WTC11 (cell line): ENCODE measurements around the gene TLE4. TPM values are rescaled to one million over a fixed set of nuclear protein-coding genes. Genes with fewer than 3 reads are reported as not detected.

ENCODE experiments used
- ATAC-seq: fragments of 200-7000 bp; cut with Tn5 transposase; 2 replicates; pipeline ENCODE4 v1.10.0; 2021; ENCODE audit warnings: mild to moderate bottlenecking, moderate library complexity
- CTCF ChIA-PET: fragments of 300-600 bp; sonication (Branson Sonifier 250); formaldehyde crosslinking; loops from one replicate; lab custom pipeline; 2021; ENCODE audit warnings: antibody characterized with exemption; lab: Charles Lee
- POLR2A ChIA-PET: fragments of 350-600 bp; sonication (Branson Sonifier 250); formaldehyde crosslinking; loops from one replicate; lab custom pipeline; 2021; ENCODE audit warnings: antibody characterized with exemption; lab: Charles Lee
- DNase-seq: peaks from one replicate; pipeline ENCODE4 v3.0.0; 2021; ENCODE audit warnings: low spot score
- H3K27ac Mint-ChIP-seq: 2 replicates; pipeline ENCODE4 v1.8.0; 2021; ENCODE audit warnings: mixed read lengths
- H3K27me3 Mint-ChIP-seq: 2 replicates; pipeline ENCODE4 v1.8.0; 2021; ENCODE audit warnings: low read depth, mild to moderate bottlenecking, moderate library complexity, mixed read lengths
- H3K36me3 Mint-ChIP-seq: 2 replicates; pipeline ENCODE4 v1.8.0; 2021; ENCODE audit warnings: mixed read lengths
- H3K4me1 Mint-ChIP-seq: 2 replicates; pipeline ENCODE4 v1.8.0; 2022; ENCODE audit warnings: mixed read lengths
- H3K4me3 Mint-ChIP-seq: 2 replicates; pipeline ENCODE4 v1.8.0; 2021; ENCODE audit warnings: mild to moderate bottlenecking, moderate library complexity, mixed read lengths
- H3K9me3 Mint-ChIP-seq: 2 replicates; pipeline ENCODE4 v1.8.0; 2021; ENCODE audit warnings: mixed read lengths
- AR ChIP-seq: fragments of 250-450 bp; sonication (Bioruptor Pico); IDR thresholded peaks from 2 replicates; pipeline ENCODE4 v1.9.0; 2021; ENCODE audit warnings: mild to moderate bottlenecking
- ARID4B ChIP-seq: sonication (generic); formaldehyde crosslinking; IDR thresholded peaks from 2 replicates; pipeline ENCODE4 v1.8.0; 2023; ENCODE audit warnings: missing genetic modification reagents, mild to moderate bottlenecking, borderline replicate concordance
- ATF1 ChIP-seq: sonication (generic); formaldehyde crosslinking; IDR thresholded peaks from 2 replicates; pipeline ENCODE4 v1.8.1; 2023; ENCODE audit warnings: mild to moderate bottlenecking, moderate library complexity, missing genetic modification reagents
- CBFB ChIP-seq: sonication (generic); formaldehyde crosslinking; IDR thresholded peaks from 2 replicates; pipeline ENCODE4 v1.8.1; 2022; ENCODE audit warnings: mild to moderate bottlenecking, low read depth, missing genetic modification reagents
- CDX4 ChIP-seq: fragments of 250-450 bp; sonication (Bioruptor Pico); IDR thresholded peaks from 2 replicates; pipeline ENCODE4 v1.9.0; 2021; ENCODE audit warnings: moderate library complexity, mild to moderate bottlenecking, inconsistent platforms, borderline replicate concordance
- CREM ChIP-seq: sonication (generic); formaldehyde crosslinking; IDR thresholded peaks from 2 replicates; pipeline ENCODE4 v1.8.1; 2022; ENCODE audit warnings: mild to moderate bottlenecking, missing genetic modification reagents, moderate library complexity
- EMX1 ChIP-seq: fragments of 250-450 bp; sonication (Bioruptor Pico); IDR thresholded peaks from 2 replicates; pipeline ENCODE4 v1.8.0; 2021; ENCODE audit warnings: mild to moderate bottlenecking
- ERG ChIP-seq: fragments of 250-450 bp; sonication (Bioruptor Pico); IDR thresholded peaks from 2 replicates; pipeline ENCODE4 v1.8.0; 2021; ENCODE audit warnings: mild to moderate bottlenecking
- FOXK1 ChIP-seq: sonication (generic); formaldehyde crosslinking; IDR thresholded peaks from 2 replicates; pipeline ENCODE4 v1.8.0; 2022; ENCODE audit warnings: mild to moderate bottlenecking, moderate library complexity, missing genetic modification reagents
- HMGXB4 ChIP-seq: sonication (generic); formaldehyde crosslinking; IDR thresholded peaks from 2 replicates; pipeline ENCODE4 v1.8.1; 2023; ENCODE audit warnings: mild to moderate bottlenecking, moderate library complexity, missing genetic modification reagents
- IRF2 ChIP-seq: sonication (generic); formaldehyde crosslinking; IDR thresholded peaks from 2 replicates; pipeline ENCODE4 v1.8.0; 2022; ENCODE audit warnings: low read depth, missing genetic modification reagents, borderline replicate concordance
- JAZF1 ChIP-seq: fragments of 250-450 bp; sonication (Bioruptor Pico); IDR thresholded peaks from 2 replicates; pipeline ENCODE4 v1.9.0; 2021; ENCODE audit warnings: moderate library complexity, mild to moderate bottlenecking, inconsistent platforms
- NFE2L1 ChIP-seq: sonication (generic); formaldehyde crosslinking; IDR thresholded peaks from 2 replicates; pipeline ENCODE4 v1.8.1; 2023; ENCODE audit warnings: missing genetic modification reagents
- PRRX2 ChIP-seq: fragments of 250-450 bp; sonication (Bioruptor Pico); IDR thresholded peaks from 2 replicates; pipeline ENCODE4 v1.8.0; 2021; ENCODE audit warnings: mild to moderate bottlenecking
- USF2 ChIP-seq: sonication (generic); formaldehyde crosslinking; IDR thresholded peaks from 2 replicates; pipeline ENCODE4 v1.8.1; 2023; ENCODE audit warnings: mild to moderate bottlenecking, missing genetic modification reagents, moderate library complexity
- ZNF532 ChIP-seq: fragments of 250-450 bp; sonication (Bioruptor Pico); IDR thresholded peaks from 2 replicates; pipeline ENCODE4 v1.9.0; 2021; ENCODE audit warnings: mild to moderate bottlenecking, borderline replicate concordance
- ZNF671 ChIP-seq: fragments of 250-450 bp; sonication (Bioruptor Pico); IDR thresholded peaks from 2 replicates; pipeline ENCODE4 v1.8.0; 2021; ENCODE audit warnings: mild to moderate bottlenecking
- total RNA-seq: library from RNA; stranded (reverse); gene quantifications from 3 replicates; pipeline ENCODE4 v1.2.3, GENCODE V29; 2021

TLE4 gene
- total RNA-seq, 1 experiment from 2014 or later = 48.1 TPM

GRCh38 chr9:79663878-79664277 lies 92.1 kb downstream of the TLE4 start (continued):
- TF ChIP-seq ARID4B (CRISPR knock-in tag) (no peak), EMX1 (CRISPR knock-in tag) (no peak), CREM (no peak), AR (CRISPR knock-in tag) (no peak)

GRCh38 chr9:79664375-79664831 lies 92.6 kb downstream of the TLE4 start:
- CTCF ChIA-PET = no interaction called here
- Mint-ChIP-seq H3K36me3 (no peaks in the 10 kb centered on the region), H3K27ac (peak overlapping the region; percentile 70), H3K4me3 (0 out of 2 replicates have a peak overlapping the region, but pooled peaks have one; percentile 44), H3K4me1 (peaks cover 90% of the 10 kb centered on the region), H3K9me3 (no peaks in the 10 kb centered on the region), H3K27me3 (no peaks in the 10 kb centered on the region)
- POLR2A ChIA-PET = no interaction called here
- TF ChIP-seq CBFB (CRISPR knock-in tag) = no peak
- TF ChIP-seq IRF2 (CRISPR knock-in tag) = no peak
- no peak for TF ChIP-seq USF2 (CRISPR knock-in tag)
- no peak for TF ChIP-seq NFE2L1 (CRISPR knock-in tag)
- DNase-seq (no peak), ATAC-seq (no peak)

GRCh38 chr9:79665369-79665768 lies 93.6 kb downstream of the TLE4 start:
- DNase-seq (no peak), ATAC-seq (no peak)
- no peaks in the 10 kb centered on the region for H3K9me3 Mint-ChIP-seq
- no peaks in the 10 kb centered on the region for H3K27me3 Mint-ChIP-seq
- peak overlapping the region; percentile 34; the same call in 1 of the 2 replicates for H3K4me3 Mint-ChIP-seq
- POLR2A ChIA-PET = no interaction called here
- CTCF ChIA-PET = interaction anchor here (1.3 kb wide), 1 partner anchor 98 kb away, joined by 3 read pairs; no protein-coding TSS in a partner anchor
- peaks cover 93% of the 10 kb centered on the region for H3K4me1 Mint-ChIP-seq
- no peaks in the 10 kb centered on the region for H3K36me3 Mint-ChIP-seq
- peak overlapping the region; percentile 58; the same call in 1 of the 2 replicates for H3K27ac Mint-ChIP-seq
- TF ChIP-seq IRF2 (CRISPR knock-in tag) (no peak), HMGXB4 (CRISPR knock-in tag) (no peak), ATF1 (CRISPR knock-in tag) (no peak), JAZF1 (CRISPR knock-in tag) (no peak), CDX4 (CRISPR knock-in tag) (no peak), PRRX2 (CRISPR knock-in tag) (no peak), ERG (CRISPR knock-in tag) (no peak), NFE2L1 (CRISPR knock-in tag) (no peak), ZNF671 (CRISPR knock-in tag) (no peak), FOXK1 (CRISPR knock-in tag) (no peak), ZNF532 (no peak)
